ENCODE measurements around the gene MSLN. TPM values are rescaled to one million over a fixed set of nuclear protein-coding genes. Genes with fewer than 3 reads are reported as not detected.

Gene MSLN
- total and polyA plus RNA-seq, 9 of the 15 experiments (the other 6 are each of a cell fraction or from before 2014, with no cell fraction given) = not detected

GRCh38 chr16:778447-778846 is 17.9 kb downstream of the MSLN start (continued):
- no peak for TF ChIP-seq FOXM1 (IDR thresholded peaks at IDR 0.05; ENCODE audit: low read depth)
- TF ChIP-seq FOXM1 (CRISPR knock-in tag; IDR thresholded peaks at IDR 0.05; ENCODE audit: low read depth) = no peak
- no peak for TF ChIP-seq ZBTB40 (IDR thresholded peaks at IDR 0.05)
- TF ChIP-seq ZBTB40 (CRISPR knock-in tag; IDR thresholded peaks at IDR 0.05) = no peak
- TF ChIP-seq TOE1 (IDR thresholded peaks at IDR 0.05; ENCODE audit: borderline replicate concordance) = no peak
- TF ChIP-seq TOE1 (CRISPR knock-in tag; IDR thresholded peaks at IDR 0.05; ENCODE audit: borderline replicate concordance, low read depth) = no peak
- TF ChIP-seq CREB3L1 (IDR thresholded peaks at IDR 0.05; ENCODE audit: borderline replicate concordance, low read depth) = no peak
- TF ChIP-seq FUS (optimal IDR thresholded peaks at IDR 0.05; ENCODE audit: low read depth, low read length) = no peak
- no peak for TF ChIP-seq HLTF (IDR thresholded peaks at IDR 0.05)
